HG02884 (cell line): ENCODE results near the gene HOXB7.

ENCODE experiments used
- ATAC-seq: cut with Tn5 transposase; IDR thresholded peaks from one replicate; pipeline ENCODE4 v1.9.1; 2021; ENCODE audit warnings: mild to moderate bottlenecking, moderate library complexity; ENCODE audit not compliant: unreplicated experiment

The HOXB7 gene

DNA sequence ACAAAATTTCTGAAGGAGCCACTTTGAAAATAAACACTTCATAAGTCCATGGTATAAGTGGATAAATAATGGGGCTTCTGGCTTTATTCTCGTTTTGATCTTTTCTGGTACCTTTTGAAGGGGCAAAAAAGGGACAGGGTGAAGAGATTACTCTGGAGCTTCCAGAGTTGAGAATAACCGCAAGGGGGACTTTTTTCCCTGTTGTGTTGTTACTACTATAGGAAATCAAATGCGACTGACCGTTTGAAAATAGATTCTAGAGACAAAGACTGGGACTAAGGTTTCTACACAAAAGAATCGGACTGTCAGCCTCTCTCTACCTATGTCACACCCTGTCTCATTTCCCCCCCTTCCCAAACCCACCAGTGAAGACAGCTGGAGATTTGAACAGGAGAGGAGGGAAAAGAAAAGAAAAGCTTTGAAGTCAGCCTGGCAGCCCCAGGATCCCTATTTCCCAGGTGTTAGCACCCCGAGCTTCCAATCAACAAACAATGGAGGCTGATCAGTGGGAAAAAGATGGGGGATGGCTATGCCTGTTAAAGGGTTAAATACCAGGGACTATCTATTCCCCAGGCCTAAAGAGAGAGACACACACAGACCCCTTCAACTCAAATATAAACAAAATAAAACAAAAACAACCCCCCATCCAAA lies 41.0 kb downstream of the HOXB7 start:
- ATAC-seq = no peak

DNA sequence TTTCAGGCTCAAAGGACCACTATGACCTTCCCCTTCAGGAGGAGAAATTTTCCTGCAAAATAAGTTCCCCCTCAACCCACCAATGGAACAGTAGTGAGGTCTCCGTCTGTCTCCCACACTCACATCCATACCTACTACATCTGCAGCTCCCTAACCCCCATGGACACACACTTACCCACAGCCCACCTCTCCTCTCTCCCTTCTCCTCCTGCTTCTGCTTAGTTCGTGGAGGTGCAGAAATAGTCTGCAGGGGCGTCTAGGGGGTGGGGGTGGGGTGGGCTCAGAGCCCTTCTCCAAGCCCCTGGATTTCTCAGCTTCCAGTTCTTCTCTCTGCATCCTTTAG lies 41.6 kb downstream of the HOXB7 start:
- ATAC-seq = no peak

- ATAC-seq = no peak
Measured at GRCh38 chr17:48568499-48569239, 42.1 kb downstream of the HOXB7 start.

DNA sequence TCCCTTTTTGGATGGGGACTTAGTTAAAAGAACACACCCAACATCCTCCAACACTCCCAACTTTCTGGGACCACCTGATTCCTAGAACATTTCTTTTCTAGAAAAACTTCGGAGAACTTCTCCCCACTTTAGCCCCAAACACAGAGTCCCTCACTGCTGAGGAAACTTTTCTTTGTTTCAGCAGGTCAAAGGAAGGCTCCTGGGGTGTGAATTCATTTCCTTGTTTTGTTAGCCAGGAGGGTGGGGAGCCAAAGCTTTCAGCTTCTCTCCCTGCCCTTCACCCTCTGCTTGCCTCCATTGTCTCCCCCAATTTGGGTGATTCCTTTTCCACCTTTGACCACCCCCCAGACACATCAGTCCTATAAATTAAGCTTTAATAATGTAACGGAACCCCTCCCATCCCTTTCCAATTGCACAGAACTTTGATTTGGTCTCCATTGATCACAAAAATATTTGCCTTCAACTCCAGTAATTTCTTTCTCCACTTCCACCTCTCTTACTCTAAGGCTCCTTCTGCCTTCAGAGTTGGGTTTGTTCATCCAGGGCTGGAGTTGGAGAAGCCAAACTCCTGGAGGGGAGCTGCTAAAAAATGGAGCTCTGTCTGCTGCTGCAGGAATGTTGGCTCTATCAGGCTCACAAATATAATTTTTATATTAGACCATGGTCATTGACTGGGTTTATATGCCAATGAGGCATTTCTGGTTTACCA lies 43.0 kb downstream of the HOXB7 start:
- ATAC-seq = no peak

GRCh38 chr17:48567209-48567608 lies 43.6 kb downstream of the HOXB7 start:
- ATAC-seq = no peak

- ATAC-seq = no peak
Measured at GRCh38 chr17:48566717-48567116, 44.1 kb downstream of the HOXB7 start.

DNA sequence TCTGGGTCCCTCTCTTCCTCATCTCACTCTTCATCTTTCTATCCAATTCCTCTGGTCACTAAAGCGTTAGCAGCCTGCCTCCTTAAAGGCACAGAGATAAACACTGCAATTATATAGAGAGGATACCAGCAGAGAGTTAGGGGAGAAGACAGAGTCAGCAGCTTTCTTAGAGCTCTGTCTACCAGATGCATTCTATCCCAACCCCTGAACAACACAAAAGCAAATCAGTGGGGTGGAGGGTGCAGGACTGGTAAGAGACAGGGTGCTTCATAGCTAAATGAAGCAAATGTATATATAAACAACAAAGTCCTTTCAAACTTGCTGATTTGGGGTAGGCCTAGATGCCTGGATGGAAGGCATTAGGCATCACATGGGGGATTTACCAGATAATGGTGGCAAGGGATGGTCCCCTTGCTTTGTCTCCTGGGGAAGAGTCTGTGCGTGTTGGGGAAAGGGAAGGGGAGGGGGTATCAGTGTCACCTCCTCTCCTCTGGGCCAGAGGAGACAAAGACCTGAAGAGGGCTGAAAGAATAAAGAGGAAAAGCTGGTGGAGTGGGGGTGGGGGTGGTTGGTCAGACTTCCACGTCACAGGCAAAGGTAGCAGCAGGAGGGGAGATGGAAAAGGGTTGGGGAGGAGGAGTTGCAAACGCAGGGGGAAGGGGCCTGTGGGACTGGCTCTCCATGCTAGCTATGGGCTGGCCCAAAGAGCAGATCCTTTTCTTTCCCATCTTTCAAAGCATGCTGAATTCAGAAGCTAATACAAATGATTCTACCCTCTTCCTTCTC lies 44.7 kb downstream of the HOXB7 start:
- ATAC-seq = no peak

DNA sequence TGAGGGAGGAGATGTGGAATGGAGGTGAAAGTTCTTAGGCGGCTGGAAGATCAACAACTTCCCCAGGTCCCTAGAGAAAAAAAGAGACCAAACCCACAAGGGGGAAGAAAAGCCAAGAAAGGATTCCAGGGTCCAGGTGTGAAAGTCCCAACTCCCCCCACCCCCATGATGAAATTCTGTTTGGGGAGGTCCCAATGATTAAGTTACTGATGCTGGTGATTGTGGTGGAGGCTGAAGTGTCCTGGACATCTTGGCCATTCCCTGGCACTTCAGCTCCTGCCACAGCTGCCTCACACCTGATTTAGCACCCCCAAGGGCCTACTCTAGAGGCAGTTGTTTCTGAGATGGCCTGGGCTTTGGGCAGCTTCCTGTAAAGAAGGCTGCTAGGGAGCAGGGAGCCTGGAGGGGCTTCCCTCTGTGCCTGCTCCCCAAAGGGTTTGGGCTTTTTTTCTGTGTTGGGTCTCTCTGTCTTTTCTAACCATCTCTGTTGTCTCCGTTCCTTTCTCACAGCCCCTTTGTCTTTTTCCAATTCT lies 45.7 kb downstream of the HOXB7 start:
- ATAC-seq = no peak

DNA sequence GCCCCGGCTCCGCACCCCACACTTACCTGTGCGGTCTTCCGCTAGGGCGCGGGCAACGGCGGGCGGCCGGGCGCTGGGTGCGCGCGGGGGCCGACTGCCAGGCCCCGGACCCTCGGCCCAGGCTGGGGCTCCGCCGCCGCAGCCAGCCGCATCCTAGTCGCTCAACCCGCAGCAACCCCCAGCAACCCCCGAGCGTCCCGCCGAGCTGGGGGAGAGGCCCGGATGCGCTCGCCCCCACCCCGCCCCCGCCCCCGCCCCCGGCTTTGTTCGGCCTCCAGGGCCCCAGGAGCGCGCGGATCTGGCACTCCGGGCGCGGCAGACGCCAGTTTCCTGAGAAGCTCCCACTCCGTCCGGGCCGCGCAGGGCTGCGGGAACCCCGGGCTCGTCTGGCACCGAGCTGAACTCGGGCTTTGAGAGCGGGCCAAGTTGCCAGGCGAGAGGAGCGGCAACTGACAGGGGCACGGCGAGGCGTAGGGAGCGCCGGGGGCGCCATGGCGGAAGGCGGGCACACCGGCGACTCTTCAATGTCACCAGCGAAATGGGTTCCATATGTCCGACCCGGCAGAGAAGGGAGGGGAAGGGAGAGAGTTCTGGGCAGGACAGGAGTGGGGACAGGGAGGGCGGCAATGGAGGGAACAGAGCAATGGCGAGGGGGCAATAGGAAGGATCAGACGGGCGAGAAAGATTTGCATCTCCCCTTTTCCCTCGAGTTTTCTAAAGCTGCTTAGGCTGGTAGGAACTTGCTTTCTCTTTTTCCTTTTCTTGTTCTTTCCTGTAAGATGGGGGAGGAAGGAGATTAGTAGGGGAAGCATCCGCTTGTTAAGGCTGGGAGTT lies 46.4 kb downstream of the HOXB7 start:
- no peak for ATAC-seq

DNA sequence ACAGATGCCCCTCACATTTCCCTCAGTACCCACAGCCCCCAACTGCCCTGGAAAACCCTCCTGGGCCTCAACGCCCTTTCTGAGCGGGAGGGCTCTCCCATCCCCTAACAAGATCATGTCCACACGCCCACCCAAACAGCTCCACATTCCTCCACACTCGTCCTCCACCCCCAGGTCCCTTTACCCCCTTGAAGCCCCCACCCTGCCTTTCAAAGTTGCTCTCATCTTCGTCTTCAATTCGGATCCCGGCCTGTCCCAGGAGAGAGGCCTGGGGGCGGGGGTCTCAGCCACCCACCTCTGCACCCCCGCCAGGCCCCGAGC lies 47.0 kb downstream of the HOXB7 start:
- no peak for ATAC-seq

GRCh38 chr17:48563385-48563838 lies 47.4 kb downstream of the HOXB7 start:
- ATAC-seq = no peak

DNA sequence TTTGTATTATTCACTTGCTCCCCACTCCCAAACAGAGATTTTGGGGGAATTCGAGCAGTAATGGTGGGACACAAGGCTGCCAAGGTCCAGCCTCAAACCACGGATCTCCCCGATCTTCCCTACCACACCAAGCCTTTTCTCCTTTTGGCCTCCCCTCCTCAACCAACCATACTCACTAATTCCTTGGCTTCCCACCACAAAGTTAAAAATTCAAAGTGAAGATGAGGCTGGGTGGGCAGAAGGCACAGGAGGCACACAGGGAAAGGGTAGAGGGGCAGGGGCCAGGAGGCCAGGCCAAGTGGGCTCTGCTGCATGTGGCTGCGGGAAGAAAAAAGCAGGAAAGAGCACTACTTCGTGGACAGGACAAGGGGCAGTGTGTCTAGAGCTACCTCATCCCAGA lies 47.9 kb downstream of the HOXB7 start:
- no peak for ATAC-seq

- ATAC-seq = no peak
Measured at GRCh38 chr17:48561884-48562810, 48.7 kb downstream of the HOXB7 start.

DNA sequence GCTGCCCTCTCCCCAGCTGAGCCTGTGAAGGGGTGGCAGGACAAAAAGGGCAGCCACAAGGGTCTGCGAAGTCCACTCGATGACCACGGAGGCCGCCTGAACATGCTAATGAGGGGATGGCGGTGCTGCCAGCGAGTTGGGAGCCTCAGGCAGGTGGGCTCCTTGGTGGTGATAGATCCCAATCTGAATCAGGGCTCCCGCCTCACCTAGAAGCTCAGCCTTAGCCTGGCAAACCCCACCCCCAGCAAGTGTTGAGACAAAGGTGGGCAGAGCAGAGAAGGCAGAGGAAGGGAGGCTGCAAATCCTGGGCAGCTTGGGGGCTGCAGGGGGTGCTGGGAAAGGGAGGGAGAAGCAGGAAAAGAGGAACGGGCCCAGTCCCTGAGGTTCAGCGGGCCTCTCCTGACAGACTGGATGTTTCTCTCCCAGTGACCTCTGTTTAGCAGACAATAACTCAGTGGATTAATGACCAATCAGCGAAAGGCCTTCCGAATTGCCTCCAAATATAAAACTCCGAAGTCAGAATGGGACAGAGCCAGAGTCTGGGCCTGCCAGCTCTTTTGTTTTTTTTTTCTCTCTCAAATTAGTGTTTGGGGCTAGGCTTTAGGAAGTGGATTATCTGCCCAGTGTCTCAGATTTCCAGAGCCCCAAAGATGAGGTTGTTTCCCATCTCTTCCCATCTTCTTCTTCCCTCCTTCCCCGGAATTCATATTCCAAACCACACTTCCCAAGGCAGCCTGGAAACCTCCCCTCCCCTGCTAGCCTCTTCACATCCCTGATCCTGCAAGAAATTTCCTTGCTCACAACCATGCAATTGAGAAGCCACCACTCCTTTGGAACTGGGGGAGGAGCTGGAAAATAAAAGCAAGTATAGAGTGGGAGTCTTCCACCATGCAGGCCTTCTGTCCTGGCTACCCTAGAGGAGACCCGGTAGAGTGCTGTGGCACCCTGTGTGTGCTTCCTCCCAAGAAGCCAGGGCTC lies 50.7 kb downstream of the HOXB7 start:
- no peak for ATAC-seq

- no peak for ATAC-seq
Measured at GRCh38 chr17:48559122-48559839, 51.5 kb downstream of the HOXB7 start.

DNA sequence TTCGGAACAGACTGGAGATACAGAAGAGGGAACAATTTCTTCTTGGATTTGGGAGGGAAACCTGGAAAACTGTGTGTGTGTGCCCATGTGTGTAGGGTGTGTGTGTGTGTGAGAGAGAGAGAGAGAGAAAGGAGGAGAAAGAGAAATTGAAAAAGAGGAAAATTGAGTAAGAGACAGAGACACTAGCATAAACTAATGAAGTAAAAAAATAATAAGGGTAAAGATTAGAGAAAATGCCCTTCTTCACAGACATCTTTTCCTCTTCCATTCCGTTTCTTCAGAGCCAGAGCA lies 52.0 kb downstream of the HOXB7 start:
- ATAC-seq = no peak

- no peak for ATAC-seq
Measured at GRCh38 chr17:48558057-48558830, 52.6 kb downstream of the HOXB7 start.
